B cell (primary cell): ENCODE measurements around the gene PCBP3. TPM values are rescaled to one million over a fixed set of nuclear protein-coding genes. Genes with fewer than 3 reads are reported as not detected.

Source experiments
- ATAC-seq: fragments of 200-7000 bp; cut with Tn5 transposase; one replicate; pipeline ENCODE4 v1.10.0; 2021; ENCODE audit warnings: low read depth, mild to moderate bottlenecking, moderate number of reproducible peaks, moderate library complexity
- CTCF ChIA-PET: fragments of 350-600 bp; sonication (Branson Sonifier 250); formaldehyde crosslinking; loops from one replicate; lab custom pipeline; 2021; ENCODE audit warnings: antibody characterized with exemption, inconsistent platforms; lab: Charles Lee
- POLR2A ChIA-PET: fragments of 350-600 bp; sonication (Branson Sonifier 250); formaldehyde crosslinking; loops from one replicate; lab custom pipeline; 2021; ENCODE audit warnings: antibody characterized with exemption; lab: Charles Lee
- DNase-seq: peaks from one replicate; pipeline ENCODE4 v3.0.0; 2013
- H2AFZ ChIP-seq: 2 replicates; pipeline ENCODE4 v1.6.1; 2012; ENCODE audit warnings: mild to moderate bottlenecking, low read depth, low read length; ENCODE audit not compliant: insufficient read depth, poor library complexity, severe bottlenecking
- H3K27ac ChIP-seq, 2 donors: 1 replicate in 1 of 2; 2 replicates in 1 of 2; pipeline ENCODE4 v1.5.1; 2012 to 2013; ENCODE audit warnings: low read length in 2 of 2, mild to moderate bottlenecking in 2 of 2, moderate library complexity in 1 of 2
- H3K27me3 ChIP-seq, 4 experiments: fragments of 200-600 bp in 1 of 4; sonication (generic) in 1 of 4; replicated peaks in 1 of 4; 1 replicate in 2 of 4; 2 replicates in 2 of 4; pipeline versions ENCODE4 v1.6.1 to v1.7.0; 2013 to 2016; ENCODE audit warnings: low read length in 3 of 4, mild to moderate bottlenecking in 2 of 4, mixed read lengths in 1 of 4, moderate library complexity in 1 of 4; ENCODE audit not compliant: insufficient read depth in 4 of 4, control insufficient read depth in 3 of 4; ENCODE audit errors: control extremely low read depth in 1 of 4
- H3K36me3 ChIP-seq, 2 experiments: replicated peaks in 1 of 2; 1 replicate in 1 of 2; 2 replicates in 1 of 2; pipeline versions ENCODE4 v1.6.1 to v1.7.1; 2013; ENCODE audit warnings: low read length in 1 of 2; ENCODE audit not compliant: insufficient read depth in 2 of 2, control insufficient read depth in 1 of 2; ENCODE audit errors: control extremely low read depth in 1 of 2, extremely low read depth in 1 of 2
- H3K4me1 ChIP-seq, 2 donors: fragments of 200-600 bp in 1 of 2; sonication (generic) in 1 of 2; 1 replicate in 1 of 2; 2 replicates in 1 of 2; pipeline versions ENCODE4 v1.5.1 to v1.6.1; 2013 to 2017; ENCODE audit warnings: low read length in 2 of 2; ENCODE audit not compliant: control insufficient read depth in 2 of 2, insufficient read depth in 2 of 2
- H3K4me2 ChIP-seq: replicated peaks from 2 replicates; pipeline ENCODE3; 2012; ENCODE audit warnings: mild to moderate bottlenecking, low read depth, low read length; ENCODE audit not compliant: poor library complexity, severe bottlenecking
- H3K4me3 ChIP-seq, 5 experiments: fragments of 200-600 bp in 1 of 5; sonication (generic) in 1 of 5; 1 replicate in 3 of 5; 2 replicates in 2 of 5; pipeline versions ENCODE4 v1.5.1 to v1.7.0; 2011 to 2016; ENCODE audit warnings: low read length in 4 of 5, mild to moderate bottlenecking in 4 of 5, low read depth in 2 of 5, control low read depth in 1 of 5, moderate library complexity in 1 of 5; ENCODE audit not compliant: insufficient read depth in 1 of 5; ENCODE audit errors: control extremely low read depth in 1 of 5, extremely low read depth in 1 of 5
- H3K79me2 ChIP-seq: fragments of 200-600 bp; sonication (generic); one replicate; pipeline ENCODE4 v1.6.0; 2016; ENCODE audit warnings: low read length; ENCODE audit not compliant: control insufficient read depth, insufficient read depth
- H3K9ac ChIP-seq: fragments of 200-600 bp; sonication (generic); 2 replicates; pipeline ENCODE4 v1.6.1; 2017; ENCODE audit warnings: mild to moderate bottlenecking, low read length, moderate library complexity
- H3K9me3 ChIP-seq, 3 donors: one replicate each; pipeline versions ENCODE4 v1.6.1 to v1.7.1; 2013; ENCODE audit warnings: low read length in 2 of 3; ENCODE audit not compliant: control insufficient read depth in 2 of 3, insufficient read depth in 1 of 3; ENCODE audit errors: control extremely low read depth in 1 of 3
- H4K20me1 ChIP-seq: 2 replicates; pipeline ENCODE4 v1.6.0; 2012; ENCODE audit warnings: mild to moderate bottlenecking, low read length; ENCODE audit not compliant: insufficient read depth, control insufficient read depth, poor library complexity, severe bottlenecking
- H3K27ac Mint-ChIP-seq: one replicate; pipeline ENCODE4 v1.8.0; 2021; ENCODE audit warnings: mixed read lengths
- H3K27me3 Mint-ChIP-seq: one replicate; pipeline ENCODE4 v1.8.0; 2021; ENCODE audit warnings: mixed read lengths
- H3K4me1 Mint-ChIP-seq: one replicate; pipeline ENCODE4 v1.8.0; 2021; ENCODE audit warnings: mixed read lengths
- H3K4me3 Mint-ChIP-seq: one replicate; pipeline ENCODE4 v1.8.0; 2021; ENCODE audit warnings: mixed read lengths
- H3K9me3 Mint-ChIP-seq: one replicate; pipeline ENCODE4 v1.8.0; 2022; ENCODE audit warnings: mixed read lengths; ENCODE audit not compliant: insufficient read depth
- CTCF ChIP-seq: fragments of 200-600 bp; IDR thresholded peaks from one replicate; pipeline ENCODE4 v1.8.0; 2022; ENCODE audit warnings: antibody characterized with exemption, mild to moderate bottlenecking
- EZH2 ChIP-seq: IDR thresholded peaks from 2 replicates; pipeline ENCODE4 v1.6.1; 2012; ENCODE audit warnings: borderline replicate concordance, low read depth, mild to moderate bottlenecking, moderate library complexity, low read length; ENCODE audit not compliant: insufficient read depth, poor library complexity, severe bottlenecking
- WGBS: methylation state at CpG from one replicate; pipeline ENCODE4 v1.1.5; 2013; ENCODE audit warnings: missing lambda C conversion rate; ENCODE audit not compliant: insufficient coverage; 5-methylcytosine and 5-hydroxymethylcytosine counted together
- intact Hi-C: fragments of 100-400 bp; cut with micrococcal nuclease; formaldehyde crosslinking; loops from one replicate; pipeline ENCODE4 v1.10.0; 2022
- polyA plus RNA-seq: library from polyadenylated mRNA; depleted of rRNA; stranded (reverse); fragments of >200 nt; gene quantifications from 2 replicates; pipeline ENCODE4 v1.2.3, GENCODE V29; 2012
- total RNA-seq, 2 donors: library from RNA; stranded (reverse); fragments of 120-200 nt in 1 of 2; gene quantifications; 1 replicate in 1 of 2; 2 replicates in 1 of 2; pipeline versions ENCODE4 v1.2.3 to v1.2.4, GENCODE V29; 2013 to 2022

The PCBP3 gene
- total and polyA plus RNA-seq, 2 donors (not counting 1 experiment from before 2014, with no cell fraction given) = 0.45 to 2.7 TPM

- Histone ChIP-seq H3K27me3 (peaks cover 0 to 2% (median 0%) of the 10 kb centered on the region in 4 experiments), H3K4me2 (no peak overlapping the region), H2AFZ (no peak overlapping the region), H3K36me3 (no peaks in the 10 kb centered on the region), H3K27ac (no peak overlapping the region), H3K9ac (no peak overlapping the region), H3K4me3 (no peak overlapping the region), H3K79me2 (no peaks in the 10 kb centered on the region), H3K9me3 (peaks cover 0 to 9% (median 0%) of the 10 kb centered on the region in 3 donors), H3K4me1 (no peaks in the 10 kb centered on the region), H4K20me1 (no peaks in the 10 kb centered on the region)
- CTCF ChIA-PET = no interaction called here
- POLR2A ChIA-PET = no interaction called here
- DNase-seq (no peak), ATAC-seq (no peak)
- Mint-ChIP-seq H3K4me1 (no peaks in the 10 kb centered on the region), H3K4me3 (no peak overlapping the region), H3K9me3 (no peaks in the 10 kb centered on the region), H3K27ac (no peak overlapping the region), H3K27me3 (peaks cover 3% of the 10 kb centered on the region)
- no peak for TF ChIP-seq CTCF
- no peak for TF ChIP-seq EZH2
- intact Hi-C loops = no loop called here
- WGBS = 93% methylated on average over 16 of the region's 16 CpGs
These were observed 303.8 kb downstream of the PCBP3 start for GRCh38 chr21:45947296-45947695.

DNA sequence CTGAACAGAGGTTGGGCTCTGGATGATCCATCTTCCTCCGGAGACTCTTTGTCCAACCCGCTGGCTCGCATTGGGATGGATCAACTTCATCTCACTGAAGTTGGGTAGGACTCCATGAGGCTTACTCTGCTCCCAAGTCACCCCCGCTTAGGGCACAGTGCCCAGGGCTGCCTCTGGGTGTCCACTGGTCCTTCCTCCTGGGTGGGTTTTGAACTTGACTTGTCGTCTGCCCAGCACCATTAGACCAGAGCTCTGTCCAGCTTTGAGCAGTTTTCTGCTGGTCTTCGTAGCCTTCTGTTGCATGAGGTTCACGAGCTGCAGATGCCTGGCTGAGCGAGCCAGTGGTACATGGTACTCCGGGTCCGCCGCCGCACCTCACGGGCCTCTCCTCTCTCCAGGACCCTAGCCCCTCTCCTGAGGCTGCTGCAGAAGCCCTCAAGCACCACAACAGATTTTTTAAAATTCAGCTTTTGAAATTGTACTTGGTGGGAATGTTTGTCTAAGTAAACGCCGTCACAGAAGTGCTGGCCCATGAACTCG lies 304.3 kb downstream of the PCBP3 start:
- Histone ChIP-seq H3K4me1 (no peaks in the 10 kb centered on the region), H3K27me3 (peaks cover 0 to 2% (median 0%) of the 10 kb centered on the region in 4 experiments), H3K4me2 (no peak overlapping the region), H3K9ac (no peak overlapping the region), H4K20me1 (no peaks in the 10 kb centered on the region), H2AFZ (no peak overlapping the region), H3K4me3 (no peak overlapping the region), H3K27ac (no peak overlapping the region), H3K9me3 (peaks cover 0 to 9% (median 0%) of the 10 kb centered on the region in 3 donors), H3K36me3 (no peaks in the 10 kb centered on the region), H3K79me2 (no peaks in the 10 kb centered on the region)
- intact Hi-C loops = no loop called here
- Mint-ChIP-seq H3K9me3 (no peaks in the 10 kb centered on the region), H3K4me1 (no peaks in the 10 kb centered on the region), H3K27me3 (peaks cover 3% of the 10 kb centered on the region), H3K4me3 (no peak overlapping the region), H3K27ac (no peak overlapping the region)
- CTCF ChIA-PET = no interaction called here
- ATAC-seq (no peak), DNase-seq (no peak)
- WGBS = 93% methylated on average over 9 of the region's 16 CpGs
- TF ChIP-seq EZH2 = no peak
- no peak for TF ChIP-seq CTCF
- POLR2A ChIA-PET = no interaction called here
